DMS53 treated with DMSO at 0.1 percent for 48 hours (cell line): ENCODE results near the gene SPAG6.
"Not testable (repeated sequence)": the region's sequence is repeated elsewhere in the genome, so short reads cannot be mapped to it uniquely, and the experiment has no call there.

ENCODE experiments used
- DNase-seq: peaks from one replicate; lab custom pipeline; 2025; ENCODE audit not compliant: unreplicated experiment; lab: John Stamatoyannopoulos, UW

SPAG6 gene

GRCh38 chr10:22370320-22370719 is 25.0 kb downstream of the SPAG6 start:
- DNase-seq = no peak

- DNase-seq = no peak
Observed at GRCh38 chr10:22372298-22372697, 27.0 kb downstream of the SPAG6 start.

- DNase-seq = no peak
Observed at GRCh38 chr10:22372917-22373316, 27.6 kb downstream of the SPAG6 start.

- no peak for DNase-seq
Observed at GRCh38 chr10:22374489-22375126, 29.3 kb downstream of the SPAG6 start.

GRCh38 chr10:22379059-22379458 is 33.8 kb downstream of the SPAG6 start:
- no peak for DNase-seq

GRCh38 chr10:22381262-22381661 is 36.0 kb downstream of the SPAG6 start:
- DNase-seq = no peak

- DNase-seq = no peak
Observed at GRCh38 chr10:22386503-22386902, 41.2 kb downstream of the SPAG6 start.

GRCh38 chr10:22389856-22390589 is 44.7 kb downstream of the SPAG6 start:
- no peak for DNase-seq

DNA sequence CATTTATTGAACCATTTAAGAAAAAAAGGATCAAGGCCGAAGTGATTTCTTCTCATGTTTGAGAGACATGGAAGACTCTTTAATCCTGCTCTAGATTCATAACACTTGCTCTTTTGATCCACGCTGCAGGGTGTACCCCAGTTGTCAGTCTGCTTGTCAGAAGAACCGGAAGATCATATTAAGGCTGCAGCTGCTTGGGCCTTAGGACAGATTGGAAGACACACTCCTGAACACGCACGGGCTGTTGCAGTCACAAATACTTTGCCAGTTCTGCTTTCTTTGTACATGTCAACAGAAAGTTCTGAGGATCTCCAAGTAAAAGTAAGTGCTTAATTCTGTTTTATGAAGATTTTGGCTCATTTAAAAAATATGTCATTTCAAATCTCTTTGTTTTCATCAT is 46.3 kb downstream of the SPAG6 start:
- no peak for DNase-seq

- not testable (repeated sequence) for DNase-seq
Observed at GRCh38 chr10:22396195-22396594, 50.9 kb downstream of the SPAG6 start.

DNA sequence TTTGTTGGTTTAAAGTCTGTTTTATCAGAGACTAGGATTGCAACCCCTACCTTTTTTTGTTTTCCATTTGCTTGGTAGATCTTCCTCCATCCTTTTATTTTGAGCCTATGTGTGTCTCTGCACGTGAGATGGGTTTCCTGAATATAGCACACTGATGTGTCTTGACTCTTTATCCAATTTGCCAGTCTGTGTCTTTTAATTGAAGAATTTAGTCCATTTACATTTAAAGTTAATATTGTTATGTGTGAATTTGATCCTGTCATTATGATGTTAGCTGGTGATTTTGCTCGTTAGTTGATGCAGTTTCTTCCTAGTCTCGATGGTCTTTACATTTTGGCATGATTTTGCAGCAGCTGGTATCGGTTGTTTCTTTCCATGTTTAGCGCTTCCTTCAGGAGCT is 61.6 kb downstream of the SPAG6 start:
- not testable (repeated sequence) for DNase-seq

DNA sequence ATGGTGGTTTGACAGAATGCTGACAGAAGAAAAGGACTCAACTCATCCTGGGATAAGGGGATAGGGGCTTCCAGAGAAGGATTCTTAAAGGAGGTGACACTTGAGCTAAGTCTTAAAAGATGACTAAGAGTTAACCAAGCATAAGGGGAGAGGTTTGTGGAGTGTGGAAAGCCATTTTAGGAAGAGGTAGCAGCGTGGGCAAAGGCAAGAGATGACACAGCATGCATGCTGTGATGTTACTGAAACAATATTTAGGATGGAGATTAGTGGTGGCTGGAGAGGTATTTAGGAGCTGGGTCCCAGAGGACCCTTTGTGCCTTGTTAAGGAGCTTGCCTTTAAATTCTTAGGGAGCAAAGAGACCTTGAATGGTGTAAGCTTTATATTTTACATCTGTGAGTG is 65.1 kb downstream of the SPAG6 start:
- DNase-seq = no peak

DNA sequence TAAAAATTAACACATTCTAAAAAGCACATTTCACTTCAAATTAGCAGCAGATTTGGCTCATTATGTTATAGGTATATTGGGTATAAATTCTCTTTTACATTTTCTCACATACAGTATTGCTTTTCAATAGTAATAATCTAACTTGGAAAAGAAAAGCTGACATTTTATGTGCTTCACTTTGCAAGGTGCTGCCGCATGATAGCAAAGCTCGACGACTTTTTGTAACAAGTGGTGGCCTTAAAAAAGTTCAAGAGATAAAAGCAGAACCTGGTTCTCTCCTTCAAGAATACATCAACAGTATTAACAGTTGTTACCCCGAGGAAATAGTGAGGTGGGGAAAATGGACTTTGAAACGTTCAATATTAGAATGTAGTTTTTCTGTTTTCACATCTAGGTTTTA is 65.5 kb downstream of the SPAG6 start:
- no peak for DNase-seq

DNA sequence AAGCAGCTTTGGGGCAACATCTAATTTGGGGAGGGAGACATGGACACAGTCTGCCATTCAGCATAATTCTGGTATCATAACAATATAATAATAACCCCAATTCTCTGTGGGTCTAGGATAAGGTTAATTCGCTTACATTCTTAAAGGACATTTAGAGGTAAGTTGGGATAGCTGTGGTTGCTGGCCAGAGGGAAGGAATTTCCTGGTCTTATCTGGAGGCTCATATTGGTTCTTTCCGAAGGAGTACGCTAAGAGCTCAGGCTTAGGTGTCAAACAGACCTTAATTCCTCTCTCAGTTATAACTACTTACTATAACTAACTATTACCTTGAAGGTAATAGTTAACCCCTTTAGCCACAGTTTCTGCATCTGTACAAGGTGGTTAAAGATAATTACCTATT is 68.8 kb downstream of the SPAG6 start:
- no peak for DNase-seq

DNA sequence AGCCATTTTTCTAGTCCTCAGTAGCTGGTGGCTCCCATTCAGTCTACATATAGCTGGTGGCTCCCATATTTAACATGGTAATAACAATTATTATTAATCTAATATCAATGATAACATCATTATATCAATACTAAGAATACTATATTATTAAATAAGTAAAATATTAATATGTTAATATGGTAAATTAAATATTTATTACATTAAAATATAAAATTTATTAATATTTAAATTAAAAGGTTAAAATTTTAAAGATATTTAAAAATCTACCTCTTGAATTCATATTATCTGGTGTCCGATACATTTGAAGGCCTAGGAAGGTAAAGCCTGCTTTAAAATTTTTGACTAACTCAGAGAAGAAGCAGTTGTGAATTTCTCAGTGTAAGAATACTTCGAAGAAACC is 69.8 kb downstream of the SPAG6 start:
- no peak for DNase-seq

DNA sequence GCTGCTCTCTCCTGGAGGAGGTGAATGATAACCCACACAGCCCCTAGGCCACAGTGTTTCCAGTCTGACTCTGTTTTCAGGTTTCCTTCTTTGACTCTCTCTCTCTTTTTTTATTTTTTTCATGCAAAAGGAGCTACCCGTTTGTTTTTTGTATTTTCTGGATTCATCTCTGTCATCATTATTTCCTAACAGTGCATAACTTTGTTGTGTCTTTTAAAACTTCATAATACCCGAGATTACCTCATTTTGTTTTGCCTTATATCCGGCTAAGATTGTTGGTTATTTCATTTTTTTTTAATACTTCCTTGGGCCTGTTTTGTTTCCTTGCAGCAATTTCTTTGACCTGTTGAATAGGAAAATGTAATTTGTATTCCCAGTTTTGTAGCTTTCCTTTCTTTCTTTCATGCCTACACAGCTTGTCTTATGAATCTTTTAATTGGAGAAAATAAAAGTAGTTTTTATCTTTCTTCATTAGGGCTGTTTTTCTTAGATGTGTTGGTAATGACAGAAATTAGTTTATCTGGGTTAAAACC is 72.5 kb downstream of the SPAG6 start:
- no peak for DNase-seq

DNA sequence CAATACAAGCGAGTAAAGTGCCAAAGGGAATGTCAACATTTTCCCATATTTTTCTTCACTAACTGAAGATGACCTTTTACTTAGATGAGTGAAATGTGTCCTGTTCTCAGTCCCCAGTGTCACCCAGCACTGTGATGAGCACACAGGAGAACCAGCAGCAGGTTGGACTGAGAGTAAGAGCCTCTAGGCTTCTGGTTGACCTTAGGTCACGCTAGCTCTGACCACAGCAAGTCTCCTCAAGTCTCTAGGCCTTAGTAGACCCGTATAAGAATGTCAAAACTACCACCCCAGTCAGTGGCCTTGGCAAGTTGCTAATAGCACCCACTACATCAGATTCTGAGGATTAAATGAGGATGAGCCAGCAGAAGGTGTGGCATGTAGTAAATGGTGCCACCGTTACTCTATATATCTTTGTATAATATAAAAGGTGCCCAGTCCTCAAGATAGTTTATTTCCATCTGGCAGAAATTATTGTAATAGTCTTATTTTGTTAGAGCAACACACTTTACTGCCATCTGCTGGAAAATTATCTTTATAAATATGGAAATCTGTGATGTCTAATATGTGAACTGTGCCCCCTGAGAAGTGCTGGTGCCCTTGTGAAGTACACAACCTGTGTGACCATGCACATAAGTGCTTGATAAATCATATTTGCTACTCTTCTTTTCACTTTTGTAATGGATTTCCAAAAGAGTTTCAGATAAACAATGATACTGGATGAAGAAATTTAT is 75.7 kb downstream of the SPAG6 start:
- DNase-seq = peak; percentile 20

DNA sequence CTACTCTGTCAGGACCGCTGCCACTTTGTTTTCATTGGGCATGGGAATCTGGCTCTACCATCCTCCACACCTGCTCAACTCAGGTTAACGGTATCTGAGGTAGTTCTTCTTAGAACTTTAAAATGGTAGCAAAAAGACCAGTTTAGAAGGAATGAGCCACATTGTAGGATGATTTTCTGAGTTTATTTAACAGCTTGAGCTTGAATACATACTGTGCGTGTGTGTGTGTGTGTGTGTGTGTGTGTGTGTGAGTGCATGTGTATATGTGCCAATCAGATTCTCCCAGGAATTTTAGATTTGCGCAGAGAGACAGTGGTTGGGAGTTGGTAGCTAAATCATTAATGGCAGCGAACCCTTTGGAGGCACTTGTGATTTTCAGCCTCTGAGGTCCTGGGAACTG is 81.4 kb downstream of the SPAG6 start:
- DNase-seq = no peak

DNA sequence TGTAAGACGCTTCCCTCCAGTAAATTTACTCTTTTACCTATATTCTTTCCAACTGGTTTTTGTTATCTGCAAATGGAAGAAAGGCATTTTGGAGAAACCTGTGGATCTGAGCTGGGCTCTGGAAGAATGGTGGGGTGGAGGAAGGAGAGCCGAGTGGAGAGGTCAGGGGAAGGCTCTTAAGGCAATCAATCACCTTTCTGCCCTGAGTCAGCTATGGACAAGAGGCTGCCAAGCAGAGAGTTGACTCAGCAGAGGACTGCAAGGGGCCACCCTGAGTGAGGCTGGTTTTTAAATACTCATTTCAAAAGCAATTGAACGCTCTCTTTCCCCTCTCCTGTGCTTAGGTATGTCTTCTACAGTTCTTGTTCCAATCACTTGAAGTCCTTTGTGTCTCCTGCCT is 81.8 kb downstream of the SPAG6 start:
- DNase-seq = no peak

- peak; percentile 71 for DNase-seq
Observed at GRCh38 chr10:22427890-22428571, 82.7 kb downstream of the SPAG6 start.

GRCh38 chr10:22429146-22429545 is 83.8 kb downstream of the SPAG6 start:
- no peak for DNase-seq
